GM12891 (cell line): Measurements from ENCODE around the gene PPP1R12B.
"Not testable (repeated sequence)": the region's sequence is repeated elsewhere in the genome, so short reads cannot be mapped to it uniquely, and the experiment has no call there.

Source experiments
- DNase-seq: peaks from one replicate; pipeline ENCODE4 v3.0.0; 2011; ENCODE audit warnings: low spot score; ENCODE audit not compliant: insufficient read length
- FAIRE-seq: peaks from 2 replicates; lab custom pipeline; 2011; peaks lifted over from hg19 to GRCh38; lab: Jason Lieb, UNC
- PAX5 ChIP-seq: IDR thresholded peaks from 2 replicates; pipeline ENCODE4 v1.6.1; 2011; ENCODE audit warnings: low read length, moderate library complexity, mild to moderate bottlenecking; ENCODE audit not compliant: insufficient read depth, severe bottlenecking
- POLR2A ChIP-seq: IDR thresholded peaks from 2 replicates; pipeline ENCODE4 v1.6.1; 2011; ENCODE audit warnings: low read depth, low read length, control low read depth
- POLR2AphosphoS5 ChIP-seq: IDR thresholded peaks from 2 replicates; pipeline ENCODE4 v1.6.1; 2011; ENCODE audit warnings: low read depth, low read length, control low read depth
- POU2F2 ChIP-seq: IDR thresholded peaks from 2 replicates; pipeline ENCODE4 v1.6.1; 2011; ENCODE audit warnings: low read depth, mild to moderate bottlenecking, control low read depth, low read length, moderate library complexity
- SPI1 ChIP-seq: IDR thresholded peaks from 2 replicates; pipeline ENCODE4 v1.6.1; 2011; ENCODE audit warnings: low read depth, low read length, control low read depth
- TAF1 ChIP-seq: IDR thresholded peaks from 2 replicates; pipeline ENCODE4 v1.6.1; 2011; ENCODE audit warnings: low read depth, low read length, control low read depth

PPP1R12B gene

GRCh38 chr1:202553560-202554038 is 205.1 kb downstream of the PPP1R12B start:
- TF ChIP-seq POLR2A (no peak), SPI1 (peak; percentile 51)
- DNase-seq (no peak), FAIRE-seq (no peak)

DNA sequence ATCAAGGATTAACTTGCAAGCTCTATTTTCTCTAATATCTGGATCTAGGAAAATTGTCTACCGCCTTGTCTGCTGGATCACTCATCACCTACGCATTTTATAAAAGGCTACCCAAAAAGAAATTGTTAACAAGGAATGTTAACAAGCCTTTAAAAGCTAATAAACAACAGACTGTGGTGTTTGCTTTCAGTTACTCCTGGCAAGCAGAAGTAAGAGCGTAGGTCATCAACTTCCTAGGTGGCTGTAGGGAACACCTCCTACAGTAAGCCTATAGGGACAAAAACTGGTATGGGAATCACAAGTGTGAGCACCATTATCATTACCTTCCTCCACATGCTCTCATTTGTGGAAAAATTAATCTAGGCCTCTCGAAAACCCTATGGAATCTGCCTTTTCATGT is 206.1 kb downstream of the PPP1R12B start:
- not testable (repeated sequence) for DNase-seq, FAIRE-seq

DNA sequence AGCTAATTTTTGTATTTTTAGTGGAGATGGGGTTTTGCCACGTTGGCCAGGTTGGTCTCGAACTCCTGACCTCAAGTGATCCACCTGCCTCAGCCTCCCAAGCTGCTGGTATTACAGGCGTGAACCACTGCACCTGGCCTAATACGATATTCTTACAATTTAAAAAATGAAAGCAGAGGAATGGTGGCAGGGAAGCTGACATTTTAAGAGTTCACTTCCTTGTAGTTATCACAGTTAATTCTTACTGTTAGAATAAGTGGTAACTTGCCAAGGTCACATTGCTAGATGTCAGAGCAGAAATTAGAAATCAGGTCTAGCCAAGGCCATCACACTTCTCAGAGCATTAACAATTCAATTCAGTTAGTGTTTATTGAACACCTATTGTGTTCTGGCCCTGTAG is 207.5 kb downstream of the PPP1R12B start:
- not testable (repeated sequence) for FAIRE-seq, DNase-seq

DNA sequence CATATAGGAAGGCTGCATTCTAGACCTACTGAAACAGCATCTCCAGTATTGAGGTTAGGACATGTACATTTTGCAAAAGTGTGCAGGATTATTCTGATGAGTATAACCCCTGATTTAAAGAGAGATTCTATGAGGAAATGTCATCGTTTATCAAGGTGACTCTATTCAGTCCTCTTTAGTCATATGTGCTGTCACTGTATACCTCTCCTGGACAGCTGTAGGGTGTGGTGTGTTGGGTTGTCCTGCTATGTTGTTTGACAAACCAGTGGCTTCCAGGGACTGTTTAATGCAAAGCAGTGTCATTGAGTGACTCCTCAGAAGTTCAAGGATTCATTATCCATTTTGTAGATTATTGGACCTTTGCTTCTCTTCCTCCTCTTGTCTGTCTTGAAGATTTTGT is 209.2 kb downstream of the PPP1R12B start:
- DNase-seq, FAIRE-seq: not testable (repeated sequence)

- TF ChIP-seq POLR2AphosphoS5 (no peak), SPI1 (no peak), POU2F2 (no peak), TAF1 (no peak), PAX5 (no peak), POLR2A (no peak)
- FAIRE-seq (no peak), DNase-seq (no peak)
These were observed 212.7 kb downstream of the PPP1R12B start for GRCh38 chr1:202561240-202561639.

DNA sequence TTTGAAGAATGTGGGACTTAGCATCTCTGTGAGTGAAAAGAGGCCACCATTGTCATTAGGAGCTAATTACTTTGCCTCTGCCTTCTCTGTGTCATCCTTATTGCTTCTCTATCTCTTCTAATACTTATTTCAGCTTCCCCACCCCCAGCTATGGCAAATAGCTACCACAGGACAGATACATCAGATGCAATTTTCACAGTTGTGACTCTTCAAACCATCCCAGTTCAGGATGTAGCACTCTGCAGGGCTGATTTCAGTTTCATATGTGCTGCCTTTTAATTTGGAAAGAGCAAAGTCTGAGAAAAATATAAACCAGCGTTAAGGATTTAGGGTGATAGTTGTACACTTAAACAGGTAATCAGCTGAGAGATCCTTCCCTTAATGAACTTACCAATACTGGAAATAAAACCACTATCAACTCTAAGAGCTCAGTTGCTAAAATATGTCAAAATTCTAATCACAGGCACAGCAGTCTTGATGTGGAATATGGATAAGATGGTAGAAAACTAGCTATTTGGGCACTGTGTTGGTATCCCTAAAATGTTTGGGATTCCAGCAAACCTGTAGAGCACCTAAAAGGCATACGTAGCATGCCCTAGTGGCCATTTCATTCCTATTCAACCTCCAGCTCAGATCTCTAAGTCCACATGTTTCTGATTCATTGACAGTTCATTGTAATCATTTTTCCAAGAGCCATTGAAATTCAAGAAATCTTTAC is 213.4 kb downstream of the PPP1R12B start:
- no peak for TF ChIP-seq SPI1
- no peak for TF ChIP-seq POLR2AphosphoS5
- no peak for TF ChIP-seq POLR2A
- TF ChIP-seq TAF1 = no peak
- TF ChIP-seq POU2F2 = no peak
- TF ChIP-seq PAX5 = no peak
- DNase-seq = no peak
- FAIRE-seq = no peak

DNA sequence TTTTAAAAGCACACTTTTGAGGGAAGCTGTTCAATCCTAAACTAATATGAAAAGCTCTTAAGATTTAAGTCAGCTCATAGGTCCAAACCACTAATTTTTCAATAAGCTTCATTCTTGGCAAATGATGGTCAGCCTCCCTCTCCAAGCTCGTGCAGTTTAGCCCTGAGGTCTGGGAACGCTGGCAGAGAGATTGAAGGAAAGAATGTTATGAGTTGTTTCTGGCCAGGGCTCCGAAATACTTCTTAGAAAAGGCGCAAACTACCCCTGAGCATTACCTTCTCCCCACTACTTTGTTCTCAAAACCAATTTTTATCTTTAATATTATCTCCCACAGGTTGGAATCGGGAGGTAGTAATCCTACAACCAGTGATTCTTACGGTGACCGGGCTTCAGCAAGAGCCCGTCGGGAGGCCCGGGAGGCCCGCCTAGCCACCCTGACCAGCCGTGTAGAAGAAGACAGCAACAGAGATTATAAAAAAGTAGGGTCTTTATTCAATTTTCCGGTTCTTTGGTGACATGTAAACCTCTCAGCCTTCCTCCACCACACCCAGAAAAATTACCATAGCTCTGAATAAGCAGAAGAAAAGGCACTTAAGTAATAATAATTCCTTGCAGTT is 214.1 kb downstream of the PPP1R12B start:
- DNase-seq = no peak
- TF ChIP-seq POLR2A = no peak
- no peak for TF ChIP-seq TAF1
- no peak for TF ChIP-seq PAX5
- FAIRE-seq = no peak

- DNase-seq = no peak
- TF ChIP-seq PAX5 (no peak), POLR2A (no peak), SPI1 (no peak), POLR2AphosphoS5 (no peak), POU2F2 (no peak), TAF1 (no peak)
- no peak for FAIRE-seq
These were observed 215.3 kb downstream of the PPP1R12B start for GRCh38 chr1:202563818-202564217.

DNA sequence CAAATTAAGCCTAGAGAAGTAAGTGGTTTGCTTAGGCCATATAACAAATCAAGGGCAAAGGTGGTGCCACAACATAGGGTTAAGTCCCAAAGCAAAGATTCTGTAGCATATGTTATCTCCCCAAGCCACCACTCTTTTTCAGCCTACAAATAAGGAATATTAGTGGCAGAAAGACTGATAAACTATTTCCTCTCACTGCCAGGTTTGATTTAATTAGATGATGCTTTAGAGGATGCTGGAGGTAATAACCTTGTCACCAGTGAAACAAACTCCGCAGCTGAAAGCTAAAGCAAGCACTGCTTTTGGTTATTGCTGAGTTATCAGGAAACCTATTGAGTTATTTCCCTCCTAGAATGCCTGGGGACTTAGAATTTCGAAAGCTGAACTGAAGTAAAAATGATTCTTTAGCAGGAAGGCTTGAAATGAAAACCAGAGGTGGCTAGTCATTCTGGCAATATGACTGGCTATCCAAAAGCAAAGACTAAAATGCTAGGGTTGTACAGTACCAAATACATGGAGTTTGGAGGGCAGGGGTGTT is 216.5 kb downstream of the PPP1R12B start:
- TF ChIP-seq POLR2AphosphoS5 = no peak
- TF ChIP-seq POU2F2 = no peak
- no peak for TF ChIP-seq POLR2A
- no peak for TF ChIP-seq SPI1
- no peak for TF ChIP-seq PAX5
- TF ChIP-seq TAF1 = no peak
- FAIRE-seq (no peak), DNase-seq (no peak)

DNA sequence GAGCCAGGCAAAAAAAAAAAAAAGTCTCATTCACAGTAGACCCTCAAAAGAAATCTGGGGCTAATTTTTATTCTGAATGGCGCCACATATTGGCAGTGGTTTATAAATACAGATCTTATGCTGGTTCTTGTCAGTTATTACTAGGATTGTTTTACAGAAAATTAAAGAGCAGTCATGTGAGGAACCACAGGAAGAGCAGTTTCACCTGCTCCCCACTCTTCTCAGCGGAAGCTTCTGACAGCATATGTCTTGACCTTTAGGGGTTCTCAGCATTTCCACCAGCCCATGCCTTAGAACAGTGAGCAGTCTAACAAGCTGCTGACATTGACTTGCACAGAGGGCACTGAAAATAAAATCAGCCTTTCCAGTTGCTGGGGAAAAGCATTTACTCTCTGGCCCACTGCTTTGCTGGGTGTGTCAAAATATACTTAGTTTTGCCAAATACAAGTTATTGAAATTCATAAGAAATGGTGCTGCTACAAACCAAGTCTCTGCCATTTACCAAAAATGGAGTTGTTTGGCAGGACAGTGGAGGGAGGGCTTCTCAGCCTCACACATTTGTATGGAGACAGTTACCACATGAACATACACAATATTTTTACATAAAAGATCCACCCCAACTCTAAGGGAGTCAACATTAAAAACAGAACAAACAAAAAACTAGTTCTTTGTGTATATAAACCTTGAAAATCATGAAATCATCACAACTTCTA is 217.5 kb downstream of the PPP1R12B start:
- DNase-seq = no peak
- FAIRE-seq = peak; percentile 88
- peak; percentile 27 for TF ChIP-seq PAX5
- TF ChIP-seq POLR2AphosphoS5 = no peak

DNA sequence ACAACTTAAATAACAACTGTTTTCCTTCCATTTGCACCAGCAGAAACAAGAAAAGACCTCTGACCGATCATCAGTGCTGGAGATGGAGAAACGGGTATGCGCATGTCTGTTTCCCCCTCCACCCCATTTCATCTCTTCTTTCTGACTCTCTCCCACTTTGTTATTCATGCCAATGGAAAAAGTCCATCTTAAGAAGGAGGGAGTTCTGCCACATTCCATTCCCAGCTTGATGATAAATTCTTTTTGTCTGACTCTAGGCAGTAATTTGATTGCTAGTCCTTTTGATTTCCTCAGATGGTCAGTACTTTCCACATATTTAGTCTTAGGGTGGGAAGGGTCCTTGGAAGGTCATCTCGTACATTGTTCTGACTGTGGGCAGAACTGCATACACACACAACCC is 219.2 kb downstream of the PPP1R12B start:
- DNase-seq (no peak), FAIRE-seq (no peak)
- no peak for TF ChIP-seq SPI1
- no peak for TF ChIP-seq POLR2A
- TF ChIP-seq PAX5 = no peak
- no peak for TF ChIP-seq POU2F2
- no peak for TF ChIP-seq TAF1
- no peak for TF ChIP-seq POLR2AphosphoS5
